Stomach (tissue), 4 donors: ENCODE data around the gene SYNE4.

Source experiments
- CTCF ChIP-seq, 7 experiments: fragments of 450-650 bp in 4 of 7; fragments of 200-600 bp in 3 of 7; sonication (generic) in 3 of 7; IDR thresholded peaks; one replicate each; pipeline ENCODE4 v1.5.1; 2016 to 2019; ENCODE audit warnings: antibody characterized with exemption in 7 of 7, control low read depth in 2 of 7, mild to moderate bottlenecking in 1 of 7
- POLR2A ChIP-seq, 4 donors: fragments of 450-650 bp; IDR thresholded peaks; one replicate each; pipeline ENCODE4 v1.6.1; 2016; ENCODE audit warnings: antibody characterized with exemption in 4 of 4, control low read depth in 2 of 4, mild to moderate bottlenecking in 1 of 4, moderate library complexity in 1 of 4

GRCh38 chr19:35966771-35967170, 41.8 kb downstream of the SYNE4 start:
- TF ChIP-seq POLR2A (IDR thresholded peaks at IDR 0.05) = no peak
- TF ChIP-seq CTCF (IDR thresholded peaks at IDR 0.05) = no peak
